ENCODE measurements around the gene GDAP1L1. TPM values are rescaled to one million over a fixed set of nuclear protein-coding genes. Genes with fewer than 3 reads are reported as not detected.
"Not testable (repeated sequence)": the region's sequence is repeated elsewhere in the genome, so short reads cannot be mapped to it uniquely, and the experiment has no call there.

Gene GDAP1L1
- total and polyA plus RNA-seq, 4 donors: not detected

GRCh38 chr20:44231193-44231592 is 15.9 kb upstream of the GDAP1L1 start:
- H3K27me3 ChIP-seq (ENCODE audit: control insufficient read depth in 4 of 4, insufficient read depth in 4 of 4, low read length in 3 of 4): no peaks in the 10 kb centered on the region
- 86% methylated on average over 7 of the region's 7 CpGs for WGBS
- no peaks in the 10 kb centered on the region for H3K36me3 ChIP-seq (ENCODE audit: control insufficient read depth in 4 of 4, insufficient read depth in 3 of 4, low read depth in 1 of 4, low read length in 3 of 4)
- H3K9ac ChIP-seq (ENCODE audit: low read depth in 1 of 2, low read length in 2 of 2): no peak overlapping the region
- no peak overlapping the region for H3K27ac ChIP-seq (ENCODE audit: low read depth in 1 of 2, low read length in 2 of 2)
- no peak overlapping the region for H3K4me3 ChIP-seq (ENCODE audit: low read depth in 1 of 3, low read length in 3 of 3)
- DNase-seq (ENCODE audit: low spot score): no peak
- H3K4me1 ChIP-seq (ENCODE audit: control insufficient read depth in 4 of 4, insufficient read depth in 4 of 4, low read length in 3 of 4): no peaks in the 10 kb centered on the region
- no peak for TF ChIP-seq RXRA (IDR thresholded peaks at IDR 0.05)
- TF ChIP-seq FOXA2 (IDR thresholded peaks at IDR 0.05): no peak
- TF ChIP-seq ZBTB33 (IDR thresholded peaks at IDR 0.05): no peak
- no peak for TF ChIP-seq JUND (IDR thresholded peaks at IDR 0.05)
- no peak for TF ChIP-seq HNF4A (conservative IDR thresholded peaks at IDR 0.05)
- no peak for TF ChIP-seq HNF4G (IDR thresholded peaks at IDR 0.05)
- H3K9me3 ChIP-seq (ENCODE audit: control insufficient read depth in 4 of 4, low read length in 3 of 4): no peaks in the 10 kb centered on the region

GRCh38 chr20:44231713-44232468 is 15.2 kb upstream of the GDAP1L1 start:
- Histone ChIP-seq H3K27ac (ENCODE audit: low read depth in 1 of 2, low read length in 2 of 2) (no peak overlapping the region), H3K4me3 (ENCODE audit: low read depth in 1 of 3, low read length in 3 of 3) (no peak overlapping the region), H3K36me3 (ENCODE audit: control insufficient read depth in 4 of 4, insufficient read depth in 3 of 4, low read depth in 1 of 4, low read length in 3 of 4) (no peaks in the 10 kb centered on the region), H3K9ac (ENCODE audit: low read depth in 1 of 2, low read length in 2 of 2) (no peak overlapping the region), H3K4me1 (ENCODE audit: control insufficient read depth in 4 of 4, insufficient read depth in 4 of 4, low read length in 3 of 4) (no peaks in the 10 kb centered on the region), H3K27me3 (ENCODE audit: control insufficient read depth in 4 of 4, insufficient read depth in 4 of 4, low read length in 3 of 4) (no peaks in the 10 kb centered on the region), H3K9me3 (ENCODE audit: control insufficient read depth in 4 of 4, low read length in 3 of 4) (no peaks in the 10 kb centered on the region)
- WGBS: 86% methylated on average over 10 of the region's 10 CpGs
- no peak for DNase-seq (ENCODE audit: low spot score)
- TF ChIP-seq RAD21 (IDR thresholded peaks at IDR 0.05): no peak
- TF ChIP-seq FOXA2 (IDR thresholded peaks at IDR 0.05): no peak
- TF ChIP-seq EGR1 (IDR thresholded peaks at IDR 0.05; ENCODE audit: low read depth in 2 of 2): no peak
- no peak for TF ChIP-seq JUND (IDR thresholded peaks at IDR 0.05)
- TF ChIP-seq HNF4G (IDR thresholded peaks at IDR 0.05): no peak
- no peak for TF ChIP-seq HNF4A (conservative IDR thresholded peaks at IDR 0.05)
- no peak for TF ChIP-seq MAX (IDR thresholded peaks at IDR 0.05)

- not testable (repeated sequence) for H3K27me3 ChIP-seq (ENCODE audit: control insufficient read depth in 4 of 4, insufficient read depth in 4 of 4, low read length in 3 of 4); H3K9ac ChIP-seq (ENCODE audit: low read depth in 1 of 2, low read length in 2 of 2); H3K27ac ChIP-seq (ENCODE audit: low read depth in 1 of 2, low read length in 2 of 2); H3K36me3 ChIP-seq (ENCODE audit: control insufficient read depth in 4 of 4, insufficient read depth in 3 of 4, low read depth in 1 of 4, low read length in 3 of 4); DNase-seq (ENCODE audit: low spot score); H3K4me1 ChIP-seq (ENCODE audit: control insufficient read depth in 4 of 4, insufficient read depth in 4 of 4, low read length in 3 of 4); H3K9me3 ChIP-seq (ENCODE audit: control insufficient read depth in 4 of 4, low read length in 3 of 4); H3K4me3 ChIP-seq (ENCODE audit: low read depth in 1 of 3, low read length in 3 of 3)
- 97% methylated on average over 4 of the region's 4 CpGs for WGBS
These were observed 14.6 kb upstream of the GDAP1L1 start for GRCh38 chr20:44232469-44232856.

- H3K27me3 ChIP-seq (ENCODE audit: control insufficient read depth in 4 of 4, insufficient read depth in 4 of 4, low read length in 3 of 4): no peaks in the 10 kb centered on the region
- H3K36me3 ChIP-seq (ENCODE audit: control insufficient read depth in 4 of 4, insufficient read depth in 3 of 4, low read depth in 1 of 4, low read length in 3 of 4): no peaks in the 10 kb centered on the region
- H3K9ac ChIP-seq (ENCODE audit: low read depth in 1 of 2, low read length in 2 of 2): no peak overlapping the region
- no peak overlapping the region for H3K27ac ChIP-seq (ENCODE audit: low read depth in 1 of 2, low read length in 2 of 2)
- H3K4me1 ChIP-seq (ENCODE audit: control insufficient read depth in 4 of 4, insufficient read depth in 4 of 4, low read length in 3 of 4): no peaks in the 10 kb centered on the region
- WGBS: 94% methylated on average over 6 of the region's 6 CpGs
- no peak for DNase-seq (ENCODE audit: low spot score)
- H3K4me3 ChIP-seq (ENCODE audit: low read depth in 1 of 3, low read length in 3 of 3): no peak overlapping the region
- H3K9me3 ChIP-seq (ENCODE audit: control insufficient read depth in 4 of 4, low read length in 3 of 4): no peaks in the 10 kb centered on the region
- TF ChIP-seq JUND (IDR thresholded peaks at IDR 0.05) (no peak), TAF1 (conservative IDR thresholded peaks at IDR 0.05) (no peak), REST (IDR thresholded peaks at IDR 0.05) (no peak), YY1 (IDR thresholded peaks at IDR 0.05) (no peak), ZBTB33 (IDR thresholded peaks at IDR 0.05) (no peak), GABPA (IDR thresholded peaks at IDR 0.05 in 1 of 2, conservative IDR thresholded peaks at IDR 0.05 in 1 of 2) (no peak)
These were observed 13.6 kb upstream of the GDAP1L1 start for GRCh38 chr20:44233436-44234016.
